SIG-M5 treated with dmso at 0.1 percent for 504 hours (cell line): ENCODE data around the gene NR2F1.

Experiments used
- DNase-seq: peaks from one replicate; lab custom pipeline; 2025; ENCODE audit not compliant: unreplicated experiment; lab: John Stamatoyannopoulos, UW

NR2F1 gene

DNA sequence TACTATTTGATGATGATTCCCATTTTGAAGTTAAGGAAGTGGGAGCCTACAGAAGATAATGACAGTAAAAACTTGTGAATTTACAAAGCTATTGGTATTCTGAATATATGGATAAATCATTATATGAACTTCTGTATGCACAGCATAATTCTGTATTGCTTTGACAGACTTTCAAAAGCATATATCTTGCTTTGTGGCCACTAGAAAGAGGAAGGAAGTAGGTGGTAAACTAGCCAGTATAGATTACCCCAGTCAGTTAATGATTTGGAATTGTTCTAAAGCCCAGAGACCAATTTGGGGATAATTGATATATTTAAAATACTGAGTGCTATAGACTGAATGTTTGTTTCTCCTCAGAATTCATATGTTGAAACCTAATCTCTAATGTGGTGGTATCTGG is 53.0 kb downstream of the NR2F1 start:
- no peak for DNase-seq

DNA sequence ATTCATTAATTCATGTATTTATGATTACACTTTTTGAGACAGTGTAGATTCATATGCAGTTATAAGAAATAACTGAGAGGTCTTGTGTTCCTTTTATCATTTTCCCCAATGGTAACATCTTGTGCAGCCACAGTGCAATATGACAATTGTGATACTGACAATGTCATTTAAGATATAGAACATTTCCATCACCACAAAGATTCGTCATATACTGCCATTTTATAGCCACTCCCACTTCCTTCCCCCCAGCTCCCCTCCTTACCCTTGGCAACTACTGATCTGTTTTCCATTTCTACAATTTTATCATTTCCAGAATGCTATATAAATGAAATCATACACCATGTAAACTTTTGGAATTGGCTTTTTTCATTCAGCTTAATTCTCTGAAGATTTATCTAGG is 53.8 kb downstream of the NR2F1 start:
- DNase-seq, result no peak

DNA sequence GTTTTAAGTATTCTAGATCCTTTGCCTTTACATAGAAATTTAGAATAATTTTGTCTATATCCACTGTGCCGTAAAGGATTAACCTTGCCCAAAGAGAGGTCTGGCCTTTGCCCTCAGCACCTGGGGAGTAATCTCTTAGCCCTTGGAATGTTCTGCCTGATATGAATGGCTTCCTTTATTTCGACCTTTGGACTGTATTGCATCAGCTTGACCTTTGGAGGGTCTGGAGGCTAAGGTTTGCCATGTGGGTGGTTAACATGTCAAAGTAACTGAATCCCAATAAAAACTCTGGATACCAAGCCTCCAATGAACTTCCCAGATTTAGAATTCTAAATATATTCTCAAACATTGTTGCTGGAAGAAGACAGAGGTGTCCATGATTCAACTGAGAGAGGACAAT is 54.7 kb downstream of the NR2F1 start:
- no peak for DNase-seq

DNA sequence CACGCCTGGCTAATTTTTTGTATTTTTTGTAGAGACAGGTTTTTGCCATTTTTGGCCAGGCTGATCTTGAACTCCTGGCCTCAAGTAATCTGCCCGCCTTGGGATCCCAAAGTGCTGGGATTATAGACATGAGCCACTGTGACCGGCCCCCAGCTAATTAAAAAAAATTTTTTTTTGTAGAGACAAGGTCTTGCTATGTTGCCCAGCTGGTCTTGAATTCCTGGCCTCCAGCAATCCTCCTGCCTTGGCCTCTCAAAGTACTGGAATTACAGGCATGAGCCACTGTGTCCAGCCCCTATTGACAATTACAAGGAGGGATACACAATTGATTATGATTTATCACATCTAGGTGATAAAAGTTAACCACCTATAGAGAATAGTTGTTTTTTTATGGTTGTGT is 59.5 kb downstream of the NR2F1 start:
- DNase-seq, result no peak
